ENCODE data around the gene LRRC18. TPM values are rescaled to one million over a fixed set of nuclear protein-coding genes. Genes with fewer than 3 reads are reported as not detected.

The LRRC18 gene
- total RNA-seq, 4 donors from 2014 or later: not detected

DNA sequence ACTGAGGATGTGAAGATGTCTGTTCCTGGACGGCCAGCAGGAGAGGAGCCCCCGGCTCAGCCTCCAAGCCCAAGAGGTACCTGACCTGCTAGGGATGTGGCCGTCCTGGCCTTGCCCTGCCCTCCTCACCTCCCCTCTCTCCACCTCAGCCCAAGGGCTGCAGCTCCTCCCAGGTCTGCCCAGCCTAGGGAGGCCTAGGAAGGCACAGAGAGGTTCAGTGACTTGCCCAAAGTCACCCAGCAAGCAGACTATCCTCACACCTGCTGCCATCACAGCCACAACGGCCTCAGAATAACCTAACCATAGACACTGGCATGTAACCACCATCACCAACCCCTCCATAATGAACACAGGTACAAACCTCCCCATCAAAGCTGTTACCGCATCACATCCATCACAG, 38.7 kb upstream of the LRRC18 start:
- 81 to 85% methylated on average over 5 of the region's 5 CpGs for WGBS, 2 donors
- no peak for DNase-seq (ENCODE audit: low spot score in 2 of 2)
- intact Hi-C loops (cut with DNase I; ENCODE audit: low total_unique reads): loop anchor here (10.0 kb wide), 1 partner anchor 186 kb away; no protein-coding TSS in a partner anchor
- H3K4me3 ChIP-seq (ENCODE audit: low read depth, poor library complexity, severe bottlenecking): no peak overlapping the region
- TF ChIP-seq, protein P1, sequence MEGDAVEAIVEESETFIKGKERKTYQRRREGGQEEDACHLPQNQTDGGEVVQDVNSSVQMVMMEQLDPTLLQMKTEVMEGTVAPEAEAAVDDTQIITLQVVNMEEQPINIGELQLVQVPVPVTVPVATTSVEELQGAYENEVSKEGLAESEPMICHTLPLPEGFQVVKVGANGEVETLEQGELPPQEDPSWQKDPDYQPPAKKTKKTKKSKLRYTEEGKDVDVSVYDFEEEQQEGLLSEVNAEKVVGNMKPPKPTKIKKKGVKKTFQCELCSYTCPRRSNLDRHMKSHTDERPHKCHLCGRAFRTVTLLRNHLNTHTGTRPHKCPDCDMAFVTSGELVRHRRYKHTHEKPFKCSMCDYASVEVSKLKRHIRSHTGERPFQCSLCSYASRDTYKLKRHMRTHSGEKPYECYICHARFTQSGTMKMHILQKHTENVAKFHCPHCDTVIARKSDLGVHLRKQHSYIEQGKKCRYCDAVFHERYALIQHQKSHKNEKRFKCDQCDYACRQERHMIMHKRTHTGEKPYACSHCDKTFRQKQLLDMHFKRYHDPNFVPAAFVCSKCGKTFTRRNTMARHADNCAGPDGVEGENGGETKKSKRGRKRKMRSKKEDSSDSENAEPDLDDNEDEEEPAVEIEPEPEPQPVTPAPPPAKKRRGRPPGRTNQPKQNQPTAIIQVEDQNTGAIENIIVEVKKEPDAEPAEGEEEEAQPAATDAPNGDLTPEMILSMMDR (IDR thresholded peaks at IDR 0.05): no peak
- no peak for TF ChIP-seq POLR2A (IDR thresholded peaks at IDR 0.05)

DNA sequence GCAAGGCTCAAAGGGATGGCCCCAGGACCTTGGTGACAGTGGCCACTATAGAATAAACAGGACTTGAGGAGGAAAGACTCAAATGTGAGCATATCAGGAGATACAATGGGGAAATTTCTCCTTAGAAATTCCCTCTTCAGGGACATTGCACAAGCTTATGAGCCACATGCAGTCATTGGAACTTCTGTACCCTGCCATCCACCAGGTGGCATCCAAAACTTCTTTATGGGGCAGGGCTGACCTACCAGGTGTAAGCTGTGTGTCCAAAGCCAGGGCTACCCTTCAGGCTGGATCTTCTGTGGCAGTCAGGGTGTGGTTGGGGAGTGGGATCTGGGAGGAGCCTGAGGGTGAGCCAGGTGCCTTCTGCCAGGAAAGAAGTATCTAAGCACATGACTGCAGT, 36.6 kb upstream of the LRRC18 start:
- H3K4me3 ChIP-seq (ENCODE audit: low read depth, poor library complexity, severe bottlenecking): no peak overlapping the region
- DNase-seq (ENCODE audit: low spot score in 2 of 2): no peak
- intact Hi-C loops (cut with DNase I; ENCODE audit: low total_unique reads): loop anchor here (10.0 kb wide), 1 partner anchor 189 kb away; no protein-coding TSS in a partner anchor
- TF ChIP-seq POLR2A (IDR thresholded peaks at IDR 0.05): no peak
- TF ChIP-seq, protein P1 (IDR thresholded peaks at IDR 0.05): no peak

DNA sequence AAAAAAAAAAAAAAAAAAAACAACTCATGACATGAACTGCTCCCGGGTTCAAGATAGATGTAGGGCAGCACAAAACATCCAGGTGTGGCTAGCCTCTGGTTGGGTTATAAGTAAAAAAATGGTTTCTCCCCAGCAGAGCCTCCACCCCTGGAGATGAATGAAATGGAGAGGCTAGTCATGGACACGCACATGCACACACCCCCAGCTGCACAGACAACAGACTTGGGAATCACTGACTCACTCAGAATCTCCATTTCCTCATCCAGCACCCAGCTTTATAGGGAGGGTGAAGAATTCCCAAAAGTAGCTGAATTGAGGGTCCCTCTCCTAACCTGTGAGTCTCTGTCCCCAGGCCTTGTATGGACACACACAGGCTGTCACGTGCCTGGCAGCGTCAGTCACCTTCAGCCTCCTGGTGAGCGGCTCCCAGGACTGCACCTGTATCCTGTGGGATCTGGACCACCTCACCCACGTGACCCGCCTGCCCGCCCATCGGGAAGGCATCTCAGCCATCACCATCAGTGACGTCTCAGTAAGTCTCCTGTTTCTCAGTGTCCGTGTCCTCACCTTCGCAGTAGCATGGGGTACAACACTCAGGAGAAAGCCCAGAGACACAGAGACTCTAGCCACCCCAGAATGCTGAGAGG, 35.0 kb upstream of the LRRC18 start:
- intact Hi-C loops (cut with DNase I; ENCODE audit: low total_unique reads): loop anchor here (5.0 to 10.0 kb wide), 3 partner anchors 190 to 538 kb away; no protein-coding TSS in a partner anchor
- TF ChIP-seq, protein P1 (IDR thresholded peaks at IDR 0.05): no peak
- TF ChIP-seq POLR2A (IDR thresholded peaks at IDR 0.05): no peak

DNA sequence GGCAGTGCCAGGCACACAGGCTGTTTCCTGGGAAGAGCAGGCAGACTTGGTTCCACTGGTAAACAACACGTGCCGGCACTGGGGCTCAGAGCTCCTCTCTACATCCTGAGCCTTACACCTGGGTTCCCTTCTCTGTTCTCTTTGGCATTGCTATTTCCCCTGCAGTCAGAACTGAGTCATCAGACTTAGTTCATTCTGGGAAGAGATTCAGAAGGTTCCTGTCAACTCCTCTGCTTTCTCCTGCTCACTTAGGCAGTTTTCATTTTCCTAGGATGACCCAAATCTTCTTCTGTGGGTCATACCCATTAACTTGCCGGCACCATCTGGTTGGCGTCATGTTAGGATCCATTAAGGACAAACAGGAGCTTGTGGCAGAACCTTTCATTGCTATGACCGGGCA, 33.4 kb upstream of the LRRC18 start:
- DNase-seq (ENCODE audit: low spot score in 2 of 2): no peak
- no peak overlapping the region for H3K4me3 ChIP-seq (ENCODE audit: low read depth, poor library complexity, severe bottlenecking)
- WGBS, 2 donors: 44 to 60% methylated on average over 5 of the region's 5 CpGs
- intact Hi-C loops (cut with DNase I; ENCODE audit: low total_unique reads): loop anchor here (5.0 to 10.0 kb wide), 3 partner anchors 192 to 539 kb away; no protein-coding TSS in a partner anchor
- no peak for TF ChIP-seq POLR2A (IDR thresholded peaks at IDR 0.05)
- TF ChIP-seq, protein P1 (IDR thresholded peaks at IDR 0.05): no peak

More for the DNA sequence above, 35.0 kb upstream of the LRRC18 start:
- WGBS, 2 donors: 94 to 96% methylated on average over 12 of the region's 12 CpGs
- H3K4me3 ChIP-seq (ENCODE audit: low read depth, poor library complexity, severe bottlenecking): no peak overlapping the region
- DNase-seq (ENCODE audit: low spot score in 2 of 2): no peak

DNA sequence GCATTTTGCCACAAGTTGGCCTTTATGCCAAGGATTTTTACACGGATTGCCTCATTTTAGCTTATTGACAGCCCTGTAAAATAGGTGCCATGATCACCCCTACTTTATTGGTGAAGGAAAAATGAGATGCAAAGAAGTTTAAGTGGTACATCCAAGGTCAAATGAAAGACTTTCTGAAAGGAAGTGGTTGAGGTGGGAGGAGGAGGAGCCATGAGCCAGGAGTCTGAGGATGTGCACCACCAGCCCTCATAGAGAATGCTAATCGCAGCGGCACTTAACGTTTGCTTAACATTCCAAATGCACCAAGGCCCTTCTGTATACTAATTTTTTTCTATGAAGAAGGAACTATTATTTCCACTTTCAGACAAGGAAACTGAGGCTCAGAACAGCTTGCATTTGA, 31.0 kb upstream of the LRRC18 start:
- no peak for DNase-seq (ENCODE audit: low spot score in 2 of 2)
- no peak overlapping the region for H3K4me3 ChIP-seq (ENCODE audit: low read depth, poor library complexity, severe bottlenecking)
- WGBS, 2 donors: 90 to 91% methylated on average over 4 of the region's 4 CpGs
- intact Hi-C loops (cut with DNase I; ENCODE audit: low total_unique reads): loop anchor here (5.0 to 10.0 kb wide), 3 partner anchors 194 to 542 kb away; no protein-coding TSS in a partner anchor
- TF ChIP-seq POLR2A (IDR thresholded peaks at IDR 0.05): no peak
- TF ChIP-seq, protein P1 (IDR thresholded peaks at IDR 0.05): no peak

Measured in lower leg skin (tissue), 4 donors.